HG03460 (cell line): Measurements from ENCODE around the gene PFDN2.

Experiments used
- ATAC-seq: cut with Tn5 transposase; IDR thresholded peaks from one replicate; pipeline ENCODE4 v1.9.1; 2021; ENCODE audit not compliant: unreplicated experiment

PFDN2 gene

DNA sequence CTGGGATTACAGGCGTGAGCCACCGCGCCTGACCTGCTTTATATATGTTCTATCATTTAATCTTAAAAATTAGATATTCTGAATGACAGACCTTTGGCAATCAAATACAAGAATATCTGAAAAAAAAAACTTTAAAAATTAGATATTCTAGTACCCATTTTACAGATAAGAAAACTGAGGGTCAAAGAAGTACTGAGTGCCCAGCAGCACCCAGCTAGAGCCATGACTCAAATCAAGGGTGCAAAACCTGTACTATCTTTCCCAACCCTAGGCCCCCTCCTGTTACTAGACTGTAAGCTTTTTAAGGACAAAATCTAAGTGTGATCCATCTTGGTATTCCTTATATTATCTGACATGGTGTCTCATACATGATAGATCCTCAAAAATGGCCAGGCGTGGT is 56.4 kb downstream of the PFDN2 start:
- ATAC-seq = no peak

GRCh38 chr1:161059293-161059692 is 58.5 kb downstream of the PFDN2 start:
- no peak for ATAC-seq

DNA sequence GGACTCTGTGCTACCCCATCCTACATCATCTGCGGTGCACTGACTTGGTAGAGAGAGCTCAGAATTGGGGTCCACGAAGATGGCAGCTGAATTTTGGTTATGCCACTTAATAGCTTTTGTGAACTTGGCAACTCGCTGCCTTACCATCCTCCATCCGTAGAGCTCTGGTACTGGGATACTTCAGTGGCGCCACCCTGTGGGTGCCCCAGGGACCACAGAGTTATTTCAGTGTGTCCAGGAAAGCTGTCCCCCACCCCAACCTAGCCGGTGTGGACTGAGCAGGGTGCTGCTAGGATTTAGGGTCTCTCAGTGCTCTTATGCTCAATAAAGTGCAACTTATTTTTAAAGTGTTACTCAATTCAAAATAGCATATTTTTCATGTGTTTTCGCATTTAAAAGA is 63.0 kb downstream of the PFDN2 start:
- ATAC-seq = no peak

GRCh38 chr1:161054232-161054631 is 63.6 kb downstream of the PFDN2 start:
- ATAC-seq = no peak

GRCh38 chr1:161052899-161053298 is 64.9 kb downstream of the PFDN2 start:
- no peak for ATAC-seq

DNA sequence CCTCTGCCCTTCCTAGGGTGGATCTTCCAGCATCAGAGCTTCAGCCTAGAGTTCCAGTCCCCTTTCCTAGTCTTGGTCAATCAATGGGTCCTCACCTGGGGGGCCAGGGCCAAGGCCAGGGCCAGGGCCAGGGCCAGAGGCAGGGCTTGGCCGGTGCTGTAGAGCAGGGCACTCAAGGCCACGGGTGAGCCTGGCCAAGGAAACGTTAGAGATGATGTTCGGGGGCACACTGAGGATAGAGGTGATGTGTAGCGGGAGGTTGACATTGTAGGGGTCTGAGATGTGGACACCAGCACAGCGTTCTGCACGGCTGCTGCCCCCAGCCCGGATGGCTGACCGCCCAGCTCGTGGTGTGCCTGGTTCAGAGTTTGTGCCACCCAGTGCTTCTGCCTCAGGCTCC is 66.6 kb downstream of the PFDN2 start:
- ATAC-seq = no peak
